GM23338 (cell line): ENCODE results near the gene SF3B2. TPM values are rescaled to one million over a fixed set of nuclear protein-coding genes. Genes with fewer than 3 reads are reported as not detected.

ENCODE experiments used
- ATAC-seq: fragments of 200-7000 bp; cut with Tn5 transposase; 3 replicates; pipeline ENCODE4 v1.9.1; 2020
- DNase-seq: peaks from one replicate; pipeline ENCODE4 v3.0.0-alpha.2; 2015; ENCODE audit warnings: low spot score
- H2AFZ ChIP-seq: fragments of 200-600 bp; sonication (generic); 2 replicates; pipeline ENCODE4 v1.8.0; 2016; ENCODE audit warnings: antibody characterized with exemption, mild to moderate bottlenecking, moderate library complexity
- H3F3A ChIP-seq: fragments of 200-600 bp; sonication (generic); replicated peaks from 2 replicates; pipeline ENCODE4 v1.8.0; 2017; ENCODE audit warnings: antibody characterized with exemption, mixed run types, low read depth
- H3K27ac ChIP-seq: fragments of 200-600 bp; sonication (generic); 2 replicates; pipeline ENCODE4 v1.6.1; 2016; ENCODE audit warnings: low read depth
- H3K27me3 ChIP-seq: fragments of 200-600 bp; sonication (generic); 2 replicates; pipeline ENCODE4 v1.8.0; 2016; ENCODE audit warnings: mild to moderate bottlenecking, mixed run types, moderate library complexity; ENCODE audit not compliant: insufficient read depth
- H3K36me3 ChIP-seq: fragments of 200-600 bp; sonication (generic); 2 replicates; pipeline ENCODE4 v1.8.0; 2016; ENCODE audit warnings: mild to moderate bottlenecking; ENCODE audit not compliant: insufficient read depth
- H3K4me1 ChIP-seq: fragments of 200-600 bp; sonication (generic); 2 replicates; pipeline ENCODE4 v1.8.0; 2016; ENCODE audit warnings: mild to moderate bottlenecking, moderate library complexity; ENCODE audit not compliant: insufficient read depth
- H3K4me2 ChIP-seq: fragments of 200-600 bp; sonication (generic); 2 replicates; pipeline ENCODE4 v1.7.1; 2017; ENCODE audit warnings: mixed run types
- H3K4me3 ChIP-seq: fragments of 200-600 bp; sonication (generic); 2 replicates; pipeline ENCODE4 v1.6.1; 2016; ENCODE audit warnings: mixed run types
- H3K79me2 ChIP-seq: fragments of 200-600 bp; sonication (generic); replicated peaks from 2 replicates; pipeline ENCODE4 v1.8.0; 2017; ENCODE audit warnings: mild to moderate bottlenecking; ENCODE audit not compliant: insufficient read depth
- H3K9me2 ChIP-seq: fragments of 200-600 bp; sonication (generic); 2 replicates; pipeline ENCODE4 v1.8.0; 2017; ENCODE audit not compliant: insufficient read depth
- H4K20me1 ChIP-seq: fragments of 200-600 bp; sonication (generic); replicated peaks from 2 replicates; pipeline ENCODE4 v1.8.0; 2017; ENCODE audit warnings: mild to moderate bottlenecking; ENCODE audit not compliant: insufficient read depth
- H3K27ac Mint-ChIP-seq: 2 replicates; pipeline ENCODE4 v1.8.0; 2020; ENCODE audit warnings: inconsistent platforms, mild to moderate bottlenecking, moderate library complexity, mixed read lengths
- H3K27me3 Mint-ChIP-seq: 3 replicates; pipeline ENCODE4 v1.8.0; 2022; ENCODE audit warnings: low read depth, mild to moderate bottlenecking, moderate library complexity, mixed read lengths, inconsistent platforms; ENCODE audit not compliant: insufficient read depth, poor library complexity
- H3K36me3 Mint-ChIP-seq: 3 replicates; pipeline ENCODE4 v1.8.0; 2021; ENCODE audit warnings: low read depth, mild to moderate bottlenecking, inconsistent platforms, moderate library complexity, mixed read lengths
- H3K4me1 Mint-ChIP-seq: 3 replicates; pipeline ENCODE4 v1.8.0; 2020; ENCODE audit warnings: mild to moderate bottlenecking, inconsistent platforms, mixed read lengths
- H3K4me3 Mint-ChIP-seq: 3 replicates; pipeline ENCODE4 v1.8.0; 2021; ENCODE audit warnings: moderate library complexity, mild to moderate bottlenecking, inconsistent platforms, mixed read lengths
- H3K9me3 Mint-ChIP-seq: 3 replicates; pipeline ENCODE4 v1.8.0; 2020; ENCODE audit warnings: moderate library complexity, mild to moderate bottlenecking, inconsistent platforms, mixed read lengths
- ETS1 ChIP-seq: IDR thresholded peaks from 2 replicates; pipeline ENCODE4 v1.6.1; 2016; ENCODE audit warnings: antibody characterized with exemption
- EZH2 ChIP-seq: fragments of 200-600 bp; sonication (generic); IDR thresholded peaks from one replicate; pipeline ENCODE4 v1.8.0; 2017; ENCODE audit warnings: antibody characterized with exemption, mild to moderate bottlenecking, low read depth; ENCODE audit not compliant: unreplicated experiment
- EZH2phosphoT487 ChIP-seq: fragments of 200-600 bp; sonication (generic); IDR thresholded peaks from one replicate; pipeline ENCODE4 v1.8.1; 2018; ENCODE audit warnings: antibody characterized with exemption; ENCODE audit not compliant: unreplicated experiment
- ZNF114 ChIP-seq: fragments of 250-450 bp; sonication (Bioruptor Pico); IDR thresholded peaks from 2 replicates; pipeline ENCODE4 v1.5.0; 2020; ENCODE audit warnings: mild to moderate bottlenecking, moderate library complexity
- ZNF462 ChIP-seq: fragments of 250-450 bp; sonication (Bioruptor Pico); IDR thresholded peaks from 2 replicates; pipeline ENCODE4 v1.5.0; 2020; ENCODE audit warnings: mild to moderate bottlenecking, moderate library complexity
- polyA plus RNA-seq: library from polyadenylated mRNA; unstranded; fragments of >200 nt; fragmentation: Nextera tagmentation; extraction: Ambion mirVana; gene quantifications from 2 replicates; pipeline ENCODE4 v1.2.1, GENCODE V29; 2016
- total RNA-seq: library from RNA; depleted of rRNA; stranded (reverse); fragments of >200 nt; shearing (Covaris generic); gene quantifications from 2 replicates; pipeline ENCODE4 v1.2.3, GENCODE V29; 2014
- TF ChIP-seq, protein P1 (sequence below), 2 experiments: fragments of 200-600 bp in 1 of 2; sonication (generic) in 1 of 2; conservative IDR thresholded peaks; 2 replicates each; pipeline versions ENCODE4 v1.5.1 to v1.6.1; 2016 to 2017; ENCODE audit warnings: antibody characterized with exemption in 2 of 2, low read depth in 2 of 2, mild to moderate bottlenecking in 2 of 2, moderate library complexity in 1 of 2

The SF3B2 gene
- total and polyA plus RNA-seq, 2 experiments from 2014 or later, result 173 to 180 TPM

DNA sequence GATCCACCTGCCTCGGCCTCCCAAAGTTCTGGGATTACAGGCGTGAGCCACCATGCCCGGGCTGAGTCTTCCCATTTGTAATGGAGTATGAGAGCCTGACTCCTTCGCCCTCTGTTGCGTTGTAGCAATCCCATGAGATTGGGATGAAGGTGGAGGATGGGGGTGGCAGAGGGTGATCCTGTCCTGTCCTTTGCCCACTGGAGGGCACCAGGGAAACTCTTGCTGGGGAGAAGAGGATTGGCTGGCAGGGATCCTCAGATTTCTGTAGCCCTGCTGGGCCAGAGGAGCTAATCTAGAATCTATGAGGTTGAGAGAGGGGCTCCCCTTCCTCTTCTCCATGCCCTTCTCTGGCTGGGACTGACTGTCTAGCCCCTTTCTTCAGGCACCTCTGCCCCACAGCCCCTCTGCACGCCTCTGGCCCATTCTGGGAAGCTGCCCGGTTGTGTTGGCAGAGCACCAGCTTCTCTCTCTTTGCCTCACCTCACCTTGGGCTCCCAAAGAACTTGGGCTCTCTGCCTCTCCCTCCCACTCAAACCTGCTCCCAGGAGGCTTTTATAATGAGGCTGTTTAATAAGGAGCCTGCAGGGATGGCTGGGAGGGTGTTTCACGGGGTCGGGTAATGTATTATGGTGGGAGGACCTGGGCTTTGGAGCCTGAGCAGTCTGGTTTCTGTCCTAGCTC lies 16.4 kb upstream of the SF3B2 start:
- H2AFZ ChIP-seq, result no peak overlapping the region
- H3K4me3 ChIP-seq, result no peak overlapping the region
- ATAC-seq (no peak), DNase-seq (no peak)
- no peak overlapping the region for H3K27ac ChIP-seq
- Mint-ChIP-seq H3K36me3 (peaks cover 9% of the 10 kb centered on the region; the same call in 2 of the 3 replicates), H3K27me3 (peaks cover 5% of the 10 kb centered on the region), H3K4me3 (no peak overlapping the region), H3K9me3 (peaks cover 37% of the 10 kb centered on the region), H3K4me1 (no peaks in the 10 kb centered on the region), H3K27ac (no peak overlapping the region)
- no peaks in the 10 kb centered on the region for H3K36me3 ChIP-seq
- TF ChIP-seq, protein P1, sequence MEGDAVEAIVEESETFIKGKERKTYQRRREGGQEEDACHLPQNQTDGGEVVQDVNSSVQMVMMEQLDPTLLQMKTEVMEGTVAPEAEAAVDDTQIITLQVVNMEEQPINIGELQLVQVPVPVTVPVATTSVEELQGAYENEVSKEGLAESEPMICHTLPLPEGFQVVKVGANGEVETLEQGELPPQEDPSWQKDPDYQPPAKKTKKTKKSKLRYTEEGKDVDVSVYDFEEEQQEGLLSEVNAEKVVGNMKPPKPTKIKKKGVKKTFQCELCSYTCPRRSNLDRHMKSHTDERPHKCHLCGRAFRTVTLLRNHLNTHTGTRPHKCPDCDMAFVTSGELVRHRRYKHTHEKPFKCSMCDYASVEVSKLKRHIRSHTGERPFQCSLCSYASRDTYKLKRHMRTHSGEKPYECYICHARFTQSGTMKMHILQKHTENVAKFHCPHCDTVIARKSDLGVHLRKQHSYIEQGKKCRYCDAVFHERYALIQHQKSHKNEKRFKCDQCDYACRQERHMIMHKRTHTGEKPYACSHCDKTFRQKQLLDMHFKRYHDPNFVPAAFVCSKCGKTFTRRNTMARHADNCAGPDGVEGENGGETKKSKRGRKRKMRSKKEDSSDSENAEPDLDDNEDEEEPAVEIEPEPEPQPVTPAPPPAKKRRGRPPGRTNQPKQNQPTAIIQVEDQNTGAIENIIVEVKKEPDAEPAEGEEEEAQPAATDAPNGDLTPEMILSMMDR (conservative IDR thresholded peaks at IDR 0.05; ENCODE audit: low read depth in 2 of 2), result peak in 1 of 2 experiments; percentile 11; a peak in 1 of 4 replicates
- TF ChIP-seq EZH2, result no peak
- no peaks in the 10 kb centered on the region for H4K20me1 ChIP-seq
- no peaks in the 10 kb centered on the region for H3K27me3 ChIP-seq
- H3K9me2 ChIP-seq, result no peaks in the 10 kb centered on the region
- H3K4me1 ChIP-seq, result no peaks in the 10 kb centered on the region
- H3K4me2 ChIP-seq, result no peak overlapping the region
- H3F3A ChIP-seq, result no peaks in the 10 kb centered on the region
- no peaks in the 10 kb centered on the region for H3K79me2 ChIP-seq

- H3K36me3 Mint-ChIP-seq, result peaks cover 11% of the 10 kb centered on the region
- H3K4me1 ChIP-seq, result no peaks in the 10 kb centered on the region
- H3K79me2 ChIP-seq, result no peaks in the 10 kb centered on the region
- H3K27me3 ChIP-seq, result no peaks in the 10 kb centered on the region
- no peaks in the 10 kb centered on the region for H3K4me1 Mint-ChIP-seq
- no peak overlapping the region for H3K4me3 ChIP-seq
- no peak overlapping the region for H3K27ac ChIP-seq
- no peaks in the 10 kb centered on the region for H3K36me3 ChIP-seq
- peaks cover 37% of the 10 kb centered on the region for H3K9me3 Mint-ChIP-seq
- no peaks in the 10 kb centered on the region for H3K9me2 ChIP-seq
- H3K27ac Mint-ChIP-seq, result no peak overlapping the region
- H3K4me3 Mint-ChIP-seq, result no peak overlapping the region
- H3K4me2 ChIP-seq, result no peak overlapping the region
- no peaks in the 10 kb centered on the region for H4K20me1 ChIP-seq
- H2AFZ ChIP-seq, result no peak overlapping the region
- TF ChIP-seq EZH2phosphoT487 (no peak), ZNF462 (no peak), ETS1 (no peak), ZNF114 (CRISPR knock-in tag) (no peak), EZH2 (no peak)
- TF ChIP-seq, protein P1 (conservative IDR thresholded peaks at IDR 0.05; ENCODE audit: low read depth in 2 of 2), result no peak
- H3K27me3 Mint-ChIP-seq, result peaks cover 5% of the 10 kb centered on the region
- H3F3A ChIP-seq, result no peaks in the 10 kb centered on the region
- DNase-seq (no peak), ATAC-seq (no peak)
Measured at GRCh38 chr11:66036334-66036710, 15.8 kb upstream of the SF3B2 start.
